22Rv1 (cell line): ENCODE measurements around the gene FGD6.

ENCODE experiments used
- CTCF ChIP-seq: fragments of 450-650 bp; IDR thresholded peaks from 2 replicates; pipeline ENCODE4 v1.5.1; 2017; ENCODE audit warnings: mild to moderate bottlenecking
- ZFX ChIP-seq: fragments of 450-650 bp; IDR thresholded peaks from 2 replicates; pipeline ENCODE4 v1.6.1; 2017; ENCODE audit warnings: antibody characterized with exemption, borderline replicate concordance

GRCh38 chr12:95217377-95218149 is at the start of gene FGD6, which contains the start of gene VEZT:
- TF ChIP-seq CTCF (peak; percentile 85), ZFX (no peak)
